ENCODE results near the gene PBX1. TPM values are rescaled to one million over a fixed set of nuclear protein-coding genes. Genes with fewer than 3 reads are reported as not detected.

PBX1 gene
- total RNA-seq, 2 donors from 2014 or later = 50.2 to 60.4 TPM

DNA sequence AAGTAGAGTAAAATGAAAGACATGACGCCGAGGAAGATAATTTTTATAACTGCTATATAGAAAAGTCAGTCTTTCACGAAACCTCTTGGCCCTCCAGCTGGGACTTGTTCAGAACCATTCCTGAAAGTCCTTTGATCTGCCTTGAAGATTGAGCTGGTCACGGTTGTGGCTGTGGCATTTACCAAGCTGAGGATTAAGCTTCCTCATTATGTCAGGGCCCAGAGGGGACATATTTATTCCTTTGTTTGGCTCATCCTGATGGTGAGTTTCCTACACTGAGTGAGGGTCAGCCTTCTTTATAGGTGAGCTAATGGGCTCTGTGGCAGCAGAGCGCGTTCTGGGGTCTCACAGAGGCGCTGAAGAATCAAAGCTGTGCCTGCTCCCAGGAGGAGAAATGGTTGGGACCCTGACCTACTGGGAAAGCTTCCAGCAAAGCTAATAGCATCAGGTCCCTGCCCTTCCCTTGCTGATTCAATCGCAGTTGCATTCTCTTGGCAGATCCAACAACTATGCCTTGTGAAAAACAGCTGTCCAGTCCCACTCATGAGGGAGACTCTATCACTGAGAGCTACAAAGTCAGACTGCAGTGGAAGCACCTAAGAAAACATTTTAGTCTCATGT is 43.2 kb upstream of the PBX1 start:
- no peaks in the 10 kb centered on the region for H3K4me1 ChIP-seq (replicated peaks)
- H3K27ac ChIP-seq = no peak overlapping the region
- 51% methylated on average over 8 of the region's 8 CpGs for WGBS
- DNase-seq (ENCODE audit: low spot score) = no peak
- intact Hi-C loops (cut with DNase I) = no loop called here
- no peaks in the 10 kb centered on the region for H3K9me3 ChIP-seq
- no peak overlapping the region for H3K4me3 ChIP-seq
- TF ChIP-seq CTCF (IDR thresholded peaks at IDR 0.05) = no peak
- TF ChIP-seq POLR2AphosphoS5 (IDR thresholded peaks at IDR 0.05) = no peak
- no peak for TF ChIP-seq POLR2A (IDR thresholded peaks at IDR 0.05)
- no peaks in the 10 kb centered on the region for H3K36me3 ChIP-seq
- H3K27me3 ChIP-seq (replicated peaks; ENCODE audit: insufficient read depth) = no peaks in the 10 kb centered on the region

DNA sequence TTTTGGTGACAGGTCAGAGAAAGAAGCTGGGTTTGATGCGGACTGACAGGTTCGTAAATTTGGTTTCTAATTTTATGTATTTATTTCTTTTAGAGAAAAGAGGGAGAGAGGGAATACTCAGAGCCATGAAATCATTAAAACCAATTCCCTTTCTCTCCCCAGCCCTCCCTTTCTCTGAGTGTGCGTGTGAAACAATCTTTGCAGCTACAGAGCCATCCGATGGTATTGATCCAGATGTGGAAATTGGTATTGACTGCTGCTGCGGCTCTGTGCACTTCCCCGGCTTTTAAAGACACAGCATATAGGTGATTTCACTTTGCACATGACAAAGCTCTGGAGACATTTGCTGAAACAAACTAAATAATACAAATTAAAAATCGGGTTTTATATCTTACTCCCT is 42.4 kb upstream of the PBX1 start:
- TF ChIP-seq POLR2AphosphoS5 (IDR thresholded peaks at IDR 0.05) (no peak), CTCF (IDR thresholded peaks at IDR 0.05) (no peak), POLR2A (IDR thresholded peaks at IDR 0.05) (no peak)
- Histone ChIP-seq H3K4me3 (no peak overlapping the region), H3K36me3 (no peaks in the 10 kb centered on the region), H3K27ac (no peak overlapping the region), H3K27me3 (replicated peaks; ENCODE audit: insufficient read depth) (no peaks in the 10 kb centered on the region), H3K9me3 (no peaks in the 10 kb centered on the region), H3K4me1 (replicated peaks) (no peaks in the 10 kb centered on the region)
- no peak for DNase-seq (ENCODE audit: low spot score)
- WGBS = 74% methylated on average over 7 of the region's 7 CpGs
- intact Hi-C loops (cut with DNase I) = no loop called here

DNA sequence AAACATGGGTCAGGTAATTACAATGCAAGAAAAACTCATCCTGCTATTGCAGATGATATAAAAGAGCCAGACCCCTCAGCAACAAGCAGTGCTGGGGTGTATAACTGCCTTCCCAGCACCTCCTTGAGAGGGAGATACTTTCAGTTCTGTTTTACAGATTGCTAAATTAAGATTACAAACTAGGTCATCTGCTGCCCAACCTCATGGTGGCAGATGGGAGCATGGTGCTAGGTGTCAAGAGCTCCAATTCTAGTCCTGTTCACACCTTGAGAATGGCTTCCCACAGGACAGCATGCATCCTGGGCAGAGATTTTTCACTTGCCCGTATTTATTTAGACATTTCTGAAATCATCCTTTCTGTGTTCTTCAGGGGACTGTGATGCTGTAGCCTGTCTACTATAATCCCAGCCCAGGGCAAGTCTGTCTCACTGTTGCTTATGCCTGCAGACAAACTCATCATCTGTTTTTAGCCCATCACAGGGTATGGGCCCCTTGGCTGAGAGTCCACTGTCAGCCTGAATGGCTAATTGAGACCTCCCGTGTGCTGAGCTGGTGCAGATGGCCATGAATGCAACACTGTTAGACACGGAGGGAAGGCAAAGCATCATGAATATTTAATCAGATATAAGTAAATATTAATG is 40.2 kb upstream of the PBX1 start:
- Histone ChIP-seq H3K36me3 (no peaks in the 10 kb centered on the region), H3K4me1 (replicated peaks) (no peaks in the 10 kb centered on the region), H3K4me3 (no peak overlapping the region), H3K27ac (no peak overlapping the region), H3K27me3 (replicated peaks; ENCODE audit: insufficient read depth) (no peaks in the 10 kb centered on the region), H3K9me3 (no peaks in the 10 kb centered on the region)
- 89% methylated on average over 3 of the region's 3 CpGs for WGBS
- DNase-seq (ENCODE audit: low spot score) = no peak
- intact Hi-C loops (cut with DNase I) = no loop called here
- no peak for TF ChIP-seq CTCF (IDR thresholded peaks at IDR 0.05)
- TF ChIP-seq POLR2AphosphoS5 (IDR thresholded peaks at IDR 0.05) = no peak
- TF ChIP-seq POLR2A (IDR thresholded peaks at IDR 0.05) = no peak

- DNase-seq (ENCODE audit: low spot score) = no peak
- intact Hi-C loops (cut with DNase I) = no loop called here
- WGBS = 83% methylated on average over 4 of the region's 4 CpGs
Observed at GRCh38 chr1:164519426-164519825, 39.6 kb upstream of the PBX1 start.

More at GRCh38 chr1:164519426-164519825, 39.6 kb upstream of the PBX1 start:
- Histone ChIP-seq H3K4me1 (replicated peaks) (no peaks in the 10 kb centered on the region), H3K9me3 (no peaks in the 10 kb centered on the region), H3K36me3 (no peaks in the 10 kb centered on the region), H3K27ac (no peak overlapping the region), H3K4me3 (no peak overlapping the region), H3K27me3 (replicated peaks; ENCODE audit: insufficient read depth) (no peaks in the 10 kb centered on the region)
- TF ChIP-seq POLR2AphosphoS5 (IDR thresholded peaks at IDR 0.05) (no peak), CTCF (IDR thresholded peaks at IDR 0.05) (no peak), POLR2A (IDR thresholded peaks at IDR 0.05) (no peak)
